GM18526 (cell line): Measurements from ENCODE around the gene BNC2.

ENCODE experiments used
- POLR2A ChIP-seq: IDR thresholded peaks from 3 replicates; pipeline ENCODE4 v1.6.1; 2011; ENCODE audit not compliant: insufficient read length; ENCODE audit errors: extremely low read depth

Gene BNC2

DNA sequence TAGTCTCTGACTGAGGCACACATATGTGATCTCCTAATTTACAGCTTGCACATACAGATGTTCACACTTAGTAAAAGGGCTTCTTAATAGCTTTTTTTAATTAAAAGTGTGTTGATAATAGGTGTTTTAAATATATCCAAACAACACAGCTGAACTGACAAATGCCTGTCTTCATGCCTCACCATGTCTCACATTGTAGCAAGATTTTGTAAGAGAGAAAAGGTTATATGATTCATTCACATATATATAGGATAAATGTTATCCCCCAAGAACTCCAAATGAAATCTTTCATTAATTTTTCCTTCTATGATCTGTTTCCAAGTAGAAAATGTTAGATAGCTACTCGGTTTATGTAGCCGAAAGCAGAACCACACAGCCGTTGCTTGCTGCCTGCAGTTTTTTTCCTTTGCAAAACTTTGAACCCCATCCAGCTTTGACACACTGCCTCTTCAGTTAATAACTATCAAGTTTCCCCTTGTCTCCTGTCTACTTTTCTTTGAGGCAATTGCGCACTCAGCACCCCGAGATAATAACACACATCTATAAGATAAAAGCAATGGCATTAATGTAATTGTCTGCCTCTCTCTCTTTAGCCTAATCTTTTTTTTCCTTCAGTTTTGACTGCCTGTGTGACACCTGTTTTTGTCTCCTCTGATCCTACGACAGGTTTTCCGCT lies 299.2 kb downstream of the BNC2 start:
- no peak for TF ChIP-seq POLR2A

DNA sequence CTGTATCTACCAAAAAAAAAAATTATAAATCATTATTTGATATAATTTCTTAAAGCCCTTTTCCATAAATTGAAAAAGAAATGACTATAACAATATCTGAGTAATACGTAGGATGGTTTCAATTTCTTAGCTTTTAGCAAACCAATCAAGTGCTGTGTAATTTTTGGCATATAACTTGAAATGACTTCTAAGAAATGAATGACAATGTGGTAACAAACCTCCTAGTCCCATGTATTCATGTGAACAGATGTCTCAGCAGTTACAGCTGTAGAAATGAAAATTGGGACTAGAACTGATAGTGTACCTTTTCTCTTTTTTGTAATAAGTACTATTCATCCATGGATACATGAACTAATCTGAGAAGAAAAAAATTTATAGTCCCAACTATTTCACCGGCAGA lies 307.0 kb downstream of the BNC2 start:
- TF ChIP-seq POLR2A = no peak

DNA sequence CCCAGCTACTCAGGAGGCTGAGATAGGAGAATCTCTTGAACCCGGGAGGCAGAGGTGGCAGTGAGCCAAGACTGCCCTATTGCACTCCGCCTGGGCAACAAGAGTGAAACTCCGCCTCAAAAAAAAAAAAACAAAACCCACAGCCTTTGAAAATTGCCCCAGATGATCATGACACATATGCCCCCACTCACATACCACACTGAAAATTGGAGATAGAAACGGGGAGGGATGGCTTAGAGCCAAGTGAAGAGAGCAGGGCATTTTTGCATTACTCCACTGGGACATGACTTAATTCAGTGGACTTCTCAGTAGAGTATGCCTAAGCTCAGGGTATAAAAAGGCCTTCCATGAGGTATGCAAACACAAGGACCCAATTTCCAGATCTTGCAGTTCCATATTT lies 309.3 kb downstream of the BNC2 start:
- no peak for TF ChIP-seq POLR2A

- TF ChIP-seq POLR2A = no peak
These were observed 310.9 kb downstream of the BNC2 start for GRCh38 chr9:16559418-16560188.

- no peak for TF ChIP-seq POLR2A
These were observed 314.7 kb downstream of the BNC2 start for GRCh38 chr9:16555802-16556201.

DNA sequence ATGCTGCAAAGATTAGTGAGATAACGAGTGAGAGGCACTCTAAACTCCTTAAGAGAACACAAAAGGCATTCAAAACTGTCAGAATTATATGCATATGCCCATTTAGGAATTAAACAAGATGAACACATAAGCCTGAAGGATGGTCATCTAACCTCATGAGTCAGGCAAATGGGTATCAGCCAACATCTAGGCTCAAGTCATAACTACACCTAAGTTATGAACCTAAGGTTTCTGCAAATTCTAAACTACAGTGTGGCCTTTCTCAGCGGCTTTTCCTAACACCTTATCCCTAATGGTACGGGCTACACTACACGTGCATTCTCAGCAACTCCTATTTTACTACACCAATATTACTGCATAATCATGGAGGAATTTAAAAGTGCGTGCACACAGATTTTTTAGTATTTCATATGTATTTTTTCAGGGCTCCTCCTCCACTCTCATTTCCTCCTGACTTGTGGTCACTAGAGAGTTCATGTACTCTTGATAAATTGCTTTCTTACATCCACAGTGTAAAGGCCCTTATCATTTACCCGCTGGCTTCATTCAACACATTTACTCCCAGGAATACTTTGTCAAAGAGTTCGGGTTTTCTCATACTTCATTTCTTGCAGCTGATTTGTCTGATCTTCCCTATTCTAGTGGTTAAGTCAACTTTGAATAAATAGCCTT lies 316.5 kb downstream of the BNC2 start:
- TF ChIP-seq POLR2A = no peak

GRCh38 chr9:16552252-16552651 lies 318.2 kb downstream of the BNC2 start:
- TF ChIP-seq POLR2A = no peak

GRCh38 chr9:16551692-16552091 lies 318.8 kb downstream of the BNC2 start:
- no peak for TF ChIP-seq POLR2A

DNA sequence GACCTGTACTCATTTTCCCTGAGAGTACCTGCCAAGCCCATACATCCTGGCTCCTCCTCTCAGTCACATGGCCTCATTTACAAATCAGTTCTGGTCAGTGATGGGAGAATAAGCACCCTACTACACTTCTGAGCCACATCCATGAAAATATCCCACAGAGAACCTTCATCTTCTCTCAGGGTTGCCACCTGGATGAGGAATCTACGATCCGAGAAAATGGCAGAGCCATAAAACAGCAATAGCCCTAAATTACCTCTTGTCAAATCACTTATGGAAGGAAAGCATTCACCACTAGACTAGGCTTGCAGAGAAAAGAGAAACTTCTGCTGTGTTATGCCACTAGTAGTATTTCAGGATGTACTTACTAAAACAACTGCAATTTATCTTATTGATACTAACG lies 324.8 kb downstream of the BNC2 start:
- no peak for TF ChIP-seq POLR2A

DNA sequence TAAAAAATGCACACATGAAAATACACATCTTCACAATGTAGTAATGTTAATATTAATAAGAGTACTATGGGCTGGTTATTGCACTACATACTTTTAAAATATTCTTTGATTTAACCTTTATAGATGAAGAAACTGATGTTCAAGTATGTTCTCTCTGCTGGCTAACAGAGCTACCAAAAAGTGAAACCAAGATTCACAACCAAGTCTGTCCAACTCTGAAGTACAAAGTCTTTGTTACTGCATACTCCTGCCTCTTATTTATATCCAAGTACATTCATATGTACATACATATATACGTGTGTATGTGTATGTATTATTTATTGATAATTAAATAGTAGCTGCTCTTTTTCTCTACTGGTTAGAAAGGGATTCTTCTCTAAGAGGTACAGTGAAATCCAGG lies 325.6 kb downstream of the BNC2 start:
- no peak for TF ChIP-seq POLR2A

DNA sequence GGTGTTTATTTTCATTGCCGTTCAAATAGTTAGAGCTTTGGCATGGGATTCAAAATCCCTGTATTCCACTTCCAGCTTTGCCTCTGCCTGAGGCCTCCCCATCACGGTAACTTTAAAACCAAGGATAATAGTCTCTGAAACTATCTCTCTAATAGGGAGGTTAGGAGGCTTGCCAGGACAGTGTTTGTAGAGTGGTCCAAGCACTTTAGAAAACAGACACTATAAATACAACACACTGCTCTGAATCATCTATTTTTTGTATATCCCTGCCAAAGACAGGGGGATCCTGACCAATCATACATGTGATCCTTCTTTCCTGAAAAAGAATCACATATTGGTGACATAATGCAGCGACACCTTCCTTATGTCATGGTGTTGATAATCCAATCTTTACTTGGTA lies 326.8 kb downstream of the BNC2 start:
- no peak for TF ChIP-seq POLR2A

- no peak for TF ChIP-seq POLR2A
These were observed 327.2 kb downstream of the BNC2 start for GRCh38 chr9:16543225-16543624.

- no peak for TF ChIP-seq POLR2A
These were observed 328.2 kb downstream of the BNC2 start for GRCh38 chr9:16542290-16542689.

DNA sequence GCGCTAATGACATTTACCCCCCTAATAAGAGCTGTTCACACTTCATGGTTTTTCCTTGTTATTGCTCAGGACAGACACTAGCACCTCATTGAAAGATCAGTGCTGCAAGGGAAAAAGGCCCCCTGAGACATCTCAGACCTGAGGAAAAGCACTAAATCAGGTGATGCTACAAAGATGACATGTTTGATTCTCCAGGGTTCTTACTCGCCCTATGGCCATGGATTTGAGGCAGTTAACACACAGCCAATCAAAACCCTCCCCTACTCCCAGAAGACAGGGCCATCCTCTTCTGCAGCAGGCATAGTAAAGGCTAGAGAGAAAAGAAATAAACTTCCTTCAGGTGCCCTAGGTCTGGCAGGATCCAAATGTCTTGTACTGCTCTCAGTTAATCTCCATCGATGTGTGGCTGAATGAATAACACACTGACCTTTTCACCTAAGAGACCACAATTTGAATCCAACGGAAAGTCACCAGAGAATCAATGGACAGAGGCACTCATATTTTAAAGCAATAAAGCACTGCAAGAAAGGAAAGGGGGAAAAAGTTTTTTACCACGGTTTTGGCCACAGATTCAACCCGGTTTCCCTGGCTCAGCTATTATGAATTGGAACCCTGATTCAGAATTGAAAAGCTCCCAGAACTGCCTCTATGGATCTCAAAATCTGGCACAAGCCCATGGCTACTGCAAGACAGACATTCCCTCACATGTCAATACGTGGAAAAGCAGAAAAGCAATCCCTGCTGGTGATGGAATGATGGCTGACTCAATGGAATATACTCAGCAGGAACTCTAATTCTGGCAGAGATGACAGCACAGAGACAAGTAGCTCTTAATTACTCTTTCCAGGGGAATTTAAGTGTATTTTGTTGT lies 329.5 kb downstream of the BNC2 start:
- no peak for TF ChIP-seq POLR2A

- TF ChIP-seq POLR2A = no peak
These were observed 334.9 kb downstream of the BNC2 start for GRCh38 chr9:16535555-16535954.
